GM23248 (cell line): Measurements from ENCODE around the gene ACSS2. TPM values are rescaled to one million over a fixed set of nuclear protein-coding genes. Genes with fewer than 3 reads are reported as not detected.
A peak's percentile ranks its signal among the peaks of the same experiment; 100 is the strongest.

Source experiments
- DNase-seq: peaks from one replicate; pipeline ENCODE4 v3.0.0-alpha.2; 2015
- H2AFZ ChIP-seq: fragments of 200-600 bp; sonication (generic); 2 replicates; pipeline ENCODE4 v1.6.1; 2016; ENCODE audit warnings: antibody characterized with exemption
- H3F3A ChIP-seq: fragments of 200-600 bp; sonication (generic); 2 replicates; pipeline ENCODE4 v1.6.1; 2016; ENCODE audit warnings: mild to moderate bottlenecking, antibody characterized with exemption, mixed run types; ENCODE audit not compliant: insufficient read depth
- H3K27ac ChIP-seq: fragments of 200-600 bp; sonication (generic); 2 replicates; pipeline ENCODE4 v1.5.1; 2016; ENCODE audit warnings: mild to moderate bottlenecking
- H3K27me3 ChIP-seq: fragments of 200-600 bp; sonication (generic); replicated peaks from 2 replicates; pipeline ENCODE4 v1.6.1; 2016; ENCODE audit warnings: mild to moderate bottlenecking; ENCODE audit not compliant: insufficient read depth
- H3K36me3 ChIP-seq: fragments of 200-600 bp; sonication (generic); 2 replicates; pipeline ENCODE4 v1.6.1; 2016; ENCODE audit warnings: low read depth, mild to moderate bottlenecking
- H3K4me1 ChIP-seq: fragments of 200-600 bp; sonication (generic); 2 replicates; pipeline ENCODE4 v1.6.1; 2016; ENCODE audit warnings: mild to moderate bottlenecking; ENCODE audit not compliant: insufficient read depth
- H3K4me2 ChIP-seq: fragments of 200-600 bp; sonication (generic); one replicate; pipeline ENCODE4 v1.6.1; 2016; ENCODE audit warnings: mild to moderate bottlenecking; ENCODE audit not compliant: unreplicated experiment
- H3K4me3 ChIP-seq: fragments of 200-600 bp; sonication (generic); 2 replicates; pipeline ENCODE4 v1.5.1; 2016; ENCODE audit warnings: mild to moderate bottlenecking
- H3K79me2 ChIP-seq: fragments of 200-600 bp; sonication (generic); 2 replicates; pipeline ENCODE4 v1.6.1; 2016; ENCODE audit warnings: mild to moderate bottlenecking; ENCODE audit not compliant: insufficient read depth
- H3K9ac ChIP-seq: fragments of 200-600 bp; sonication (generic); 2 replicates; pipeline ENCODE4 v1.6.1; 2016; ENCODE audit warnings: mild to moderate bottlenecking
- H3K9me2 ChIP-seq: fragments of 200-600 bp; sonication (generic); 2 replicates; pipeline ENCODE4 v1.6.1; 2016; ENCODE audit warnings: mixed run types, mild to moderate bottlenecking, moderate library complexity; ENCODE audit not compliant: insufficient read depth
- H3K9me3 ChIP-seq: fragments of 200-600 bp; sonication (generic); one replicate; pipeline ENCODE4 v1.6.1; 2017; ENCODE audit warnings: low read depth
- H4K20me1 ChIP-seq: fragments of 200-600 bp; sonication (generic); 2 replicates; pipeline ENCODE4 v1.6.0; 2016; ENCODE audit not compliant: insufficient read depth
- EZH2 ChIP-seq: fragments of 200-600 bp; sonication (generic); IDR thresholded peaks from 2 replicates; pipeline ENCODE4 v1.6.1; 2018; ENCODE audit warnings: antibody characterized with exemption, mild to moderate bottlenecking; ENCODE audit not compliant: insufficient read depth, poor library complexity, severe bottlenecking
- EZH2phosphoT487 ChIP-seq: fragments of 200-600 bp; sonication (generic); IDR thresholded peaks from 2 replicates; pipeline ENCODE4 v1.6.1; 2018; ENCODE audit warnings: antibody characterized with exemption, moderate library complexity, mild to moderate bottlenecking, low read depth; ENCODE audit not compliant: insufficient read depth
- WGBS, 2 experiments: methylation state at CpG; one replicate each; pipeline ENCODE4 v1.1.6; 2015 to 2017; ENCODE audit warnings: low lambda C conversion rate in 2 of 2, low coverage in 1 of 2; ENCODE audit errors: missing lambda C conversion rate in 2 of 2; 5-methylcytosine and 5-hydroxymethylcytosine counted together
- in situ Hi-C: fragments of 300-500 bp; cut with MboI; formaldehyde crosslinking; loops from 2 replicates; pipeline ENCODE4 v1.15.0; 2020
- polyA plus RNA-seq: library from polyadenylated mRNA; unstranded; fragments of >200 nt; fragmentation: Nextera tagmentation; extraction: Ambion mirVana; gene quantifications from 2 replicates; pipeline ENCODE4 v1.2.1, GENCODE V29; 2016
- total RNA-seq: library from RNA; depleted of rRNA; stranded (reverse); fragments of >200 nt; shearing (Covaris generic); gene quantifications from 2 replicates; pipeline ENCODE4 v1.2.3, GENCODE V29; 2014

Gene ACSS2
- total and polyA plus RNA-seq, 2 experiments from 2014 or later = 14.3 to 33.3 TPM

DNA sequence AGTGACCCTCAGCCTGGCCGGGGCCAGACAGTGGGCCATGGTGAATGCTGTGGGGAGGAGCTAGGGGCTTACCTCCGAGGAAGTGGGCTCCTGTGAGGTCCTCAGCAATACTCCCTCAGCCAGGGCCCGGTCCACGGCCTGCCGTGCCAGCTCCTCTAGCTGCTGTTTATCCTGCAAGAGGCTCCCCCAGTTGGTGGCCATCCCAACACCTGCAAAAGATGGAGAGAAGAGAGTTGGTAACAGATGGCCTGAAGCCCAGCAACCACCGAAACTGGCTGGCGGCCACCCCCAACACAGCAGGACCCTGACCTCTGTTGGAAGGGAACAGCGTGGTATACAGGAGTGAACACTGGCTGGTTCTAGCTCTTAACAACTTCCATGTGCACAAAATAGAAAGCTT lies 75.2 kb downstream of the ACSS2 start:
- in situ Hi-C loops = no loop called here
- H2AFZ ChIP-seq = no peak overlapping the region
- no peak overlapping the region for H3K4me3 ChIP-seq
- WGBS, 2 experiments = 89 to 93% methylated on average over 8 of the region's 8 CpGs
- no peaks in the 10 kb centered on the region for H3K27me3 ChIP-seq
- no peak for DNase-seq
- no peaks in the 10 kb centered on the region for H3K9me2 ChIP-seq
- H3K9ac ChIP-seq = no peak overlapping the region
- H3K27ac ChIP-seq = no peak overlapping the region
- H3K9me3 ChIP-seq = no peaks in the 10 kb centered on the region
- no peaks in the 10 kb centered on the region for H4K20me1 ChIP-seq
- peaks cover 36% of the 10 kb centered on the region for H3K4me1 ChIP-seq
- H3F3A ChIP-seq = peaks cover 24% of the 10 kb centered on the region; the same call in 1 of the 2 replicates
- no peak overlapping the region for H3K4me2 ChIP-seq
- TF ChIP-seq EZH2 (no peak), EZH2phosphoT487 (no peak)
- H3K36me3 ChIP-seq = 0 out of 2 replicates have a peak, but pooled peaks cover 6% of the 10 kb centered on the region
- H3K79me2 ChIP-seq = peaks cover 20% of the 10 kb centered on the region

DNA sequence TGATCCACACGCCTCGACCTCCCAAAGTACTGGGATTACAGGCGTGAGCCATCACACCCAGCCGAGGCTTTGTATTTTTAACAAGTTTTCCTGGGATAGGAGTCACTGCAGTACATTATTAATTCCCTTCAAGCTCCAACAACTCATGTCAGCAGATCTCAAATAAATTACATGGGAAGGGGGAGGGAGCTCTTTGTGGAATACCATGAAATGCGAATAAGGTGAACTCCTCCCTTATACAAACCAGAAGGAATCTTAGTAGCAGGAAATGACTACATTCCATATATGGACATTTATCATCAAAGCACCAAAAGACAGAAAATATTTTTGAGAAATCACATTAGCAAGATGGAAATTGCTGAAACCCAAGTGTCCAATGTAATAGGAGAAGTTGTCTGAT lies 76.3 kb downstream of the ACSS2 start:
- Histone ChIP-seq H3K9ac (no peak overlapping the region), H3K9me3 (no peaks in the 10 kb centered on the region), H3K4me2 (no peak overlapping the region), H3K27ac (no peak overlapping the region), H3K36me3 (0 out of 2 replicates have a peak, but pooled peaks cover 6% of the 10 kb centered on the region), H3K4me3 (no peak overlapping the region), H3K4me1 (peaks cover 32% of the 10 kb centered on the region), H3K79me2 (peaks cover 20% of the 10 kb centered on the region), H3F3A (peaks cover 24% of the 10 kb centered on the region; the same call in 1 of the 2 replicates), H3K27me3 (no peaks in the 10 kb centered on the region), H4K20me1 (no peaks in the 10 kb centered on the region), H3K9me2 (no peaks in the 10 kb centered on the region), H2AFZ (no peak overlapping the region)
- DNase-seq = peak; percentile 20
- in situ Hi-C loops = no loop called here
- 63 to 71% methylated on average over 5 of the region's 5 CpGs for WGBS, 2 experiments
- TF ChIP-seq EZH2phosphoT487 = no peak
- no peak for TF ChIP-seq EZH2

DNA sequence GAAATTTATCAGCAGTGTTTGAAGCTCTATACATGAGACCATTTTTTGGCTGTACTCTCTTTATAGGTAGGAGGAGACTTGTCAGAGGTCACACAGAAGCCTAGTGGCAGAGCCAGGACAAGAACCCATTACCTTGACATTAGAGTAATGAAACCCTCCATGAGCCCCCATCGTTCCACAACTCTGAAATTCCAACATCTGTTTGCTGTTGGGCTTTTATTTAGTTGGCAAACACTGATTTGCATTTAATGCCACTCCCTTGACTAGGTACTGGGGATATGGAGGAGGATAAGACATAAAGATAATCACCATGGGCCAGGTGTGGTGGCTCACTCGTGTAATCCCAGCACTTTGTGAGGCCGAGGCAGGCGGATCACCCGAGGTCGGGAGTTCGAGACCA lies 77.5 kb downstream of the ACSS2 start:
- DNase-seq = no peak
- no peak overlapping the region for H3K4me2 ChIP-seq
- H3F3A ChIP-seq = peaks cover 18% of the 10 kb centered on the region; the same call in 1 of the 2 replicates
- no peaks in the 10 kb centered on the region for H3K9me3 ChIP-seq
- H3K9ac ChIP-seq = no peak overlapping the region
- 87% methylated on average over 7 of the region's 7 CpGs for WGBS, 2 experiments
- no peaks in the 10 kb centered on the region for H4K20me1 ChIP-seq
- no peaks in the 10 kb centered on the region for H3K27me3 ChIP-seq
- 0 out of 2 replicates have a peak, but pooled peaks cover 6% of the 10 kb centered on the region for H3K36me3 ChIP-seq
- no peak for TF ChIP-seq EZH2
- TF ChIP-seq EZH2phosphoT487 = no peak
- in situ Hi-C loops = no loop called here
- H3K4me3 ChIP-seq = no peak overlapping the region
- H3K4me1 ChIP-seq = peaks cover 24% of the 10 kb centered on the region
- H3K27ac ChIP-seq = no peak overlapping the region
- no peak overlapping the region for H2AFZ ChIP-seq
- no peaks in the 10 kb centered on the region for H3K9me2 ChIP-seq
- H3K79me2 ChIP-seq = peaks cover 20% of the 10 kb centered on the region

DNA sequence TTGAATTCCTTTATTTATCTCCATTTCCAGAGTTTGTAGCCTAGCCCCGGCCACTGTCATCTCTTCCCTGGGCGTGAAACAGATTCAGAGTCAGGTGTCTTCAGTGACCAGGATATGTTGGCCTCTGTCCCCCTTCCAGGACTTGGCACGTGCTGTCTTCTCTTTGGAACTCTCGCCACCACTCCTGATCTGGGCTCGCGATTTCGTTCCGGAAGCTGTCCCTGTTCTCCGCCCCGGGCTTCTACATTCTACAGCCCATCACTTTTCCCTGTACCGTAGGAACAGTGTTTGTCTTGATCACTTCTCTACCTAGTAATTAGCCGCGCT lies 78.5 kb downstream of the ACSS2 start:
- Histone ChIP-seq H3K79me2 (peaks cover 20% of the 10 kb centered on the region), H3K9me2 (no peaks in the 10 kb centered on the region), H3K36me3 (0 out of 2 replicates have a peak, but pooled peaks cover 6% of the 10 kb centered on the region), H3K27me3 (no peaks in the 10 kb centered on the region), H3F3A (peaks cover 9% of the 10 kb centered on the region; the same call in 1 of the 2 replicates), H2AFZ (peak overlapping the region; percentile 89), H3K27ac (peak overlapping the region; percentile 75), H3K9me3 (no peaks in the 10 kb centered on the region), H3K4me3 (peak overlapping the region; percentile 79), H3K4me2 (peak overlapping the region; percentile 96), H4K20me1 (no peaks in the 10 kb centered on the region), H3K9ac (peak overlapping the region; percentile 88), H3K4me1 (peaks cover 15% of the 10 kb centered on the region)
- DNase-seq = peak; percentile 73
- WGBS, 2 experiments = 5 to 10% methylated on average over 13 of the region's 13 CpGs
- TF ChIP-seq EZH2phosphoT487 (no peak), EZH2 (no peak)
- in situ Hi-C loops = no loop called here
